HG02588 (cell line): ENCODE data around the gene UQCR11.

ENCODE experiments used
- ATAC-seq: cut with Tn5 transposase; IDR thresholded peaks from one replicate; pipeline ENCODE4 v1.9.1; 2021; ENCODE audit warnings: mild to moderate bottlenecking, moderate library complexity; ENCODE audit not compliant: unreplicated experiment

The UQCR11 gene

DNA sequence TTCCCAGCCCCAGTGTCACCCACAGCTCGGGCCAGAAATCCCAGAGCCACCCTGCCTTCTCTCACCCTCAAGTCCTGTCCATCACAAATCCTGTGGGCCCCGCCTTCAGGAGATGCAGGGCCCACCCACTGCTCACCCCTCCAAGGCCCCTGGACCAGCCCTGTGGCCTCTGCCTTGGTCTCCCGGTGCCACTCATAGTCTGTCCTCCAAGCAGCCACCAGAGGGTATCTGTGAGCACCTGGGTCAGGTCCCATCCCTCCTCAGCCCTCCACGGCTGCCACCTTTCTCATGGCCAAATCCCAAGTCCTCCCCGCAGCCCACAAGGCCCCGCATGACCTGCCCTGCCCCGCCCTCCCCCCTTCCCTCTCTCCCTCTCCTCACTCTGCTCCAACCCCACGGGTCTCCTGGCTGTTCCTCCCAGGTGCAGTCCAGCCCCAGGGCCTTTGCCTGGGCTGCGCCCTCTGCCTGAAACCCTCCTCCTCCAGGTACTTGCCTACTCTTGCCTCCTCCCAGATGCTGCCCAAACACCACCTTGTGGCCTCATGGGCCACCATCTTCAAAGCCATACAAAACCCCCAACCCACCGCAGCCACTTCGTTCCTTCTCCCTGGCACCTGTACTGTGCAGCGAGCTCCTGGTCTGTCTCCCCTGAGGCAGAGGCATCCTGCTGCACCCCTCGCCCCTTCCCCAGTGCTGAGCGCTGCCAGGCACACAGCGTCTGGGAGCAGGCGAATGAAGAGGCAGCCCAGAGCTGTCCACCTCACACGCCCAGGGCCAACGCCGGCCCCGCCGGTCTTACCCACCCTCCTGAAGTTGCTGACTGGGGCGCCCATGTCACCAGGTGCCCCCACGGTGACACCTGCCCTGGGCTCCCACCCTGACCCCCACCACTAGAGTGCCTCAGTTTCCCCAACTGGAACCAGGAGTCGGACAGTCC, 13.2 kb upstream of the UQCR11 start:
- ATAC-seq, result no peak

DNA sequence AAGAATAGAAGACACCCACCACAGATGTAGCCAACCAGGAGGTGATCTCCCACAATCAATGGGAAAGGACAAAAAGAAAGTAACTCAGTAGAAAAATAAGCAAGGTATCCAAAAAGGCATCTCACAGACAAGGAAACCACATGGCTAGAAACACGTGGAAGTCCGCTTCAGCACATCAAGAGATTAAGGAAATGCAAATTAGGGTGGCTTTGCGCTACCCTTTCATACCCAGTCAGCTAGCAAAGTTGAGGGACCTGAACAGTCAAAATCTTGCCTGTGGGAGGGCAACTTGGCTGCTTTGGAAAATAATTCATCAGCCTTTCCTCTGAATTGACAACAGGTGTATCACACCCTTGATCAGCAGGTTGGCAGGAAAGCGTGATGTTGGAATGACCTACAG, 11.6 kb upstream of the UQCR11 start:
- ATAC-seq, result no peak

DNA sequence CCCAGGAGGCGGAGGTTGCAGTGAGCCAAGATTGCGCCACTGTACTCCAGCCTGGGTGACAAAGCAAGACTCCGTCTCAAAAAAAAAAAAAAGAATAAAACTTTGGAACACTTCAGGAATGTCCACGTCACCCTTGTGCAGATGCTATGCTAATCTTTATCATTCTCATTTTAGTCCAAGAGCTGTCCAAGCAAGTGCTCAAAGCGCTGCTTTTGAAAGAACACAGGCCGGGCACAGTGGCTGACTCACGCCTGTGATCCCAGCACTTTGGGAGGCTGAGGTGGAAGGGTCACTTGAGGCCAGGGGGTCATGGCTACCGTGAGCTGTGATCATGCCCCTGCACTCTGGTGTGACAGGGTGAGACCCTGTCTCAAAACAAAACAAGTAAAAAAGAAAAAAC, 11.1 kb upstream of the UQCR11 start:
- no peak for ATAC-seq

DNA sequence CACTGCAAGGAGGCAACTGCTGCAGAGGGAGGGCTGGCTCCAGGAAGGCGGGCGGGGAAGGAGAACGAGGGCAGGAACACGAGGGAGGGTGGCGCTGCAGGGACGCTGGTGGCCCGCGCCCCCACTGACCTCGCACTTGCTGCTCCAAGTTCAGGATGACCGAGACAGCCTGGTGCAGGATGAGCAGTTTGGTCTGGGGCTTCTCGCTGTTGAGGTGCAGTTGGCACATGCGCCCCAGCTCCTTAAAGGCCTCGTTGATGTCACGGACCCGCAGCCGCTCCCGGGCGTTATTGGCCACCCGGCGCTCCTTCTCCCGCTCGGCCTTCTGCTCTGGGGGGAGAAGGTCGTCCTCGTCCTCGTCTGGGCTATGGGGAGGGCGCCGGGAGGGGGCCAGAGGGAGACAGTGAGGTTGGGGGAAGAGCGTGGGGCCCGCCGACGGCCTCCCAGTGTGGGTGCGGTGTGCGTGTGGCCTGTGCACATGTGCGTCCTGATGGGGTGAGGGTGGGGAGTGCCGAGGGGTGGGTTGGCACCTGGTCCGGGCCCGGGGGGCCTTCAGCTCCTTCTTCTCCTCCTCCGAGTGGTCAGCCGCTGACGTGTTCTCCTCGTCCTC, 10.0 kb upstream of the UQCR11 start:
- no peak for ATAC-seq

DNA sequence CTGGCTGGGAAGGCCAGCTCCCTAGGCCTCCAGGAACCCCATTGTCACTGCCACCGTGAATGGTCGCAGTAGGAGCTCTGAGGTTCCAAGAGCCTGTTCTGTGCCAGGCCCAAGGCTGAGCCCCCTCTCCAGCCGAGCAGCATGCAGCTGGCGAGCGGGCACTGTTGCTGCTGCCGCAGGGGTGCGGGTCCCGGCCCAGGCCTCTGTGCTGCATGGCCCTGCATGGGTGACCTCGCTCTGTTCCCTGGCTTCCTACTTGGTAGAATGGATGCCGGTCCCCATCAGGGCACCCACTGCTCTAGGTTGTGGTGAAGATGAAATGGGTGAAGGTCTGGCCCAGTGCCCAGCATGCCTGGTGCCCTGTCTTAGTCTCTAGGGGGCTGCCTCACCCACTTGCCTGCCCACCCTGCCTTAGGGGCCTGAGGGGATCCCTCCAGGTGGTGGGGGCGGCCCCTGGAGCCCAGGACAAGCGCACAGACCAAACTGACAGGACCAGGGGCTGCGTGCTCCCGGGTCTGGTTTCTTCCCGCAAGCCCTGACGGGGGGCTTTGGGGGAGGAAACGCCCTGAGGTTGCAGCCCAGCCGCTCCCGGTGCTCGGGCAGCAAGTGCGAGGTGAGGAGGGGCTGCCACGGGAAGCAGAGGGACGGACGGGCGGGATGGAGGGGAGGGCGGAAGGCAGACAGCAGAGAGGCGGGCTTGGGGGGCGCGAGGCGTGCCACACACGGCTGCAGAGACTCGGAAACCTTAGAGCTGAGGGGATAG, 8.7 kb upstream of the UQCR11 start:
- ATAC-seq, result no peak

DNA sequence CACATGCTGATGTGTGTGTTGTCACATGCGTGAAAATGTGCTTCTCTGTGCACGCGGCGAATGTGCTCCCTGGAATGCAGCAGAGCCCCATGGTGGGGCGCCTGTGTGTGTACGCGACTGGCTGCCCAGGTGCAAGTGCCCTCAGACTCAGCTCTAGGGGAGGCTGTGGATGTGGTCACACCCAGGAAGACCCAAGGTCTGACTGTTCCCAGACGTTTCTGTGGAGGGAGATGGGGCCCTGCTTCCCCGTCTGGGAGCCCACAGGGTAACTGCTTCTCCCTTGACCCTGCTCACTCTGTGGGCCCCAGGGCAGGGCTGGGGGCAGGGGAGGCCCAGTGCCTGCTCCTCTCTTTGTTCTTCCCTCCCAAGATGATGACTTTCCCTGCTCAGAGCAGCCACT, 7.9 kb upstream of the UQCR11 start:
- no peak for ATAC-seq

DNA sequence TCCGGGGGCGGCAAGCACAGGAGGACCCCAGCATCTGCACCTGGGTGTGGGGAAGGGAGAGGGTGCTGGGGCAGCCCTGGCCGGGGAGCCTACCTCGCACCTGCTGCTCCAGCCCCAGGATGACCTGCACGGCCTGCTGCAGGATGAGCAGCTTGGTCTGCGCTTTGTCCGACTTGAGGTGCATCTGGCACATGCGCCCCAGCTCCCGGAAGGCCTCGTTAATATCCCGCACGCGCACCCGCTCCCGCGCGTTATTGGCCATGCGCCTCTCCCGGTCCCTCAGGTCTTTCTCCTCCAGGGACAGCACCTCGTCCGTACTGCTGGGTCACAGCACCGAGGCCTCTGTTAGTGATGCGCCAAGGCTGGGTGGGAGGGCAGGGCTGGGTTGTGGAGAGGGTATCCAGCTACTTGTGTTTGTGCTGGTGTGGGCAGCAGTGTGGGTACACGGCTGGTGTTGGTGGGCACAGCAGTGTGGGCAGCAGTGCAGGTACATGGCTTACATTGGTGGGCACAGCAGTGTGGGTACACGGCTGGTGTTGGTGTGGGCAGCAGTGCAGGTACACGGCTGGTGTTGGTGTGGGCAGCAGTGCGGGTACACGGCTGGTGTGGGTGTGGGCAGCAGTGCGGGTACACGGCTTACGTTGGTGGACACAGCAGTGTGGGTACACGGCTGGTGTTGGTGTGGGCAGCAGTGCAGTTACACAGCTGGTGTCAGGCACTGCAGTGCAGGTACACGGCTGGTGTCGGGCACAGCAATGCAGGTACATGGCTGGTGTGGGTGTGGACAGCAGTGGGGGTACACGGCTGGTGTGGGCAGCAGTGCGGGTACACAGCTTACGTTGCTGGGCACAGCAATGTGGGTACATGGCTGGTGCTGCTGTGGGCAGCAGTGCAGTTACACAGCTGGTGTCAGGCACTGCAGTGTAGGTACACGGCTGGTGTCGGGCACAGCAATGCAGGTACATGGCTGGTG, 7.1 kb upstream of the UQCR11 start:
- no peak for ATAC-seq

DNA sequence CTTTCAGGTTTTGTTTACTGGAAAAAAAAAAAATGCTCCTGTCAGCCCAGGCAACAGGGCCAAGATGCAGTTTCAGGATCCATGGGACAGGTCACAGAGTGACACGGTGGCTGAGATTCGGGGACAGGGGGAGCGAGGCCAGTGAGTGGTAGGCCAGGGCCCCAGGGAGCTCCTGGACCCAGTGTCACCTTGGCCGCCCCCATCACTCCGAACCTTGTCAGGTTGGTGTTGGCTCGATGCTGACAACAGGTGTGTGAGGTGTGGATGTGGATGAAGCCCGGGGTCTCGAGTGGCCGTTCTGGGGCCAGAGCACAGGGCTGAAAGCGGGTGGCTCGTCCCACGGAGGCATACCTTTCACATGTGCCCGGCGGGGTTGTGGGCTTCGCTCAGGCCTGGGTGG, 6.1 kb upstream of the UQCR11 start:
- no peak for ATAC-seq

DNA sequence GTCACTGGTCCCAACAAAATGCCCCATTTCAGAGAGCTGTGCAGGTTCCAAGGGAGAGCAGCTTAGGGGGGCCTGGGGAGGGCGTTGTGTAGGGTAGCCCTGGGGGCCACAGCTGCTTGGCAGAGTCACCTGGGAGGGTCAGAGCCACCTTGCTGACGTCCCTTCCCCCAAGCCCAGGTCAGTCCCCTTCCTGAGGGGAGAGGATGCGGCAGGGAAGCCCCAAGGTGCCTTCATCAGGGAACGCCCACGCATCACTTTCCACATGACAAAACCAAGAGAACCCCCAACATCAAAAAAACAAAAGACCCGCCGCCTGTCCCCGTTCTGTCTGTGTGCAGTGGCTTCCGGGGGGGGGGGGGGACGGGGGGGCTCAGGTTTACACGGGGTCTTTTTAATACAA, 5.3 kb upstream of the UQCR11 start:
- ATAC-seq, result no peak

DNA sequence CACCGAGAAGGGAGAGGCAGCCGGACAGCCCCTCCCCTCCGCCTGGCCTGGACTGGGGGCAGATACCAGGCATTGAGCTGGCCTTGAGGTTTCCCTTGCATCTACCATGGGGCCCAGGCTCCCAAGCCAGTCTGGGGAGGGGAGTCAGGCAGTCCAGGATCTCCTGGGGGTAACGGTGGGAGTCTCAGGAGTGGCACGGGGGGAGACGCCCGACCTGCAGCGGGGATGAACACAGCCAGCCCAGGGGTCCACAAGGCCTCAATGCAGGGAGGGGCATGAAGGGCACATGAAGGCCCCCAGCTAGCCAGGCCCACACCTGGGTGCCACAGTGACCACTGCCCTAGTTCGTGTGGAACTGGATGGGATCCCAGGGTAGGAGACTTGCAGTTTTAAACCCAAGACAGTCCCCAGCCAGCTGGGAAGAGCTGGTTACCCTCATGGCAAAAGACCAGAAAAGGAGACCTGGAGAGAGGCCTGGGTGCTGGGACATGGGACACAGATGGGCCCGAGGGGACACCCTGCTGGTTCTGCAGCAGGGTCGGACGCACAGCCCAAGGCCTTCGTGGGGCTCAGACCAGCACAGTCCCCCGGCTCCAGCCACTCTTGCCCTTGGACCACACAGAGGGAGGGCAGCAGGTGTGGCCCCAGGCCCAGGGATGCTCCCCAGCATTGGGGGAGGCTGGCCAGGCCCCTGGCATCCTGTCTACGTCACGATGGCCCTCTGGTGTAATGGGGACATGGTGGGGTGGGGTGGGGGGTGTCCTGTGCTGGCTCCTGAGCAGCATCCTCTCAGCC, 4.6 kb upstream of the UQCR11 start:
- no peak for ATAC-seq

DNA sequence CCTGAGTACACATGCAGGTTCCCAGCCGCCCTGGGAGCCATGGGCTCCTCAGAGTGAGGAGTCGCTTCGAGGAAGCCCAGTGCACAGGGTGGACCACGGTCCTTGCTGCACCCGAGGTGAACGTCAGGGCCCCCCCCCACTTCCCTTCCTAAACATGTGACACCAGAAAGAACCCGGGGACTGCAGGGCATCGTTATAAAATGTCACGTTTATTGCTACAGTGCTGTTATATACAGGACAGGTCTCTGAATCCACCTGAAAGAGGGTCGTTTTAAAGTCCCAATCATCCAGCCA, 3.8 kb upstream of the UQCR11 start:
- ATAC-seq, result no peak

DNA sequence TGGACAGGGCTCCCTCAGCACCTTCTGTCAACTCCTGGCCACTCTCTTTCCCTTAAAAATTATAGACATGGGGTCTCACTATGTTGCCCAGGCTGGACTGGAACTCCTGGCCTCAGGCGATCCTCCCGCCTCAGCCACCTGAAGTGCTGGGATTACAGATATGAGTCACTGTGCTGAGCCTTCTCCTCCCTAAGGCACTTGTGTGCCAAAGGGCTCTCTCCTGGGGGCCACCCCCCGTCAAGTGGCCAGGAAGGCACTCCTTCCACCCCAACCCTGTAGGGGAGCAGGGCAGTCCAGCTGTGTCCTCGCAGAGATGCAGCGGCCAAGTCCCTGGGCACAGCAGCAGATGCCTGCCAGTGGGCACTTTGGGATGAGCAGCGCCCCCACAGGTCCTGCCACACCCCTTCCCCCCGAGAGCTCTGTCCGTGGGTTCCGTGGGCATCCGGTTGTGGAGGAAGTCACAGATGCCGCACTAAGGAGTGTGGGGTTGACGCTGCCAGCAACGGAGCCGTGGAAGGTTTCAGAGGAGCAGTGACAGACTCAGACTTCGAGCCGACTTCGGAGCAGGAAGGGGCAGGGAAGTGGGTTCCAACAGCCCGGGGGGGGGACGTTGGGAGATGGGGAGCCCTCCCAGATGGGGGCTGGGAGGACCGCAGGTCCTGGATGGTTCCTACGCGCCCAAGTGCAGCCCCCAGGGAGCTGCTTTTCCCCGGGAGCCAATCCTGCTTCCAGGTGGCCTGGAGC, 3.3 kb upstream of the UQCR11 start:
- ATAC-seq, result no peak

DNA sequence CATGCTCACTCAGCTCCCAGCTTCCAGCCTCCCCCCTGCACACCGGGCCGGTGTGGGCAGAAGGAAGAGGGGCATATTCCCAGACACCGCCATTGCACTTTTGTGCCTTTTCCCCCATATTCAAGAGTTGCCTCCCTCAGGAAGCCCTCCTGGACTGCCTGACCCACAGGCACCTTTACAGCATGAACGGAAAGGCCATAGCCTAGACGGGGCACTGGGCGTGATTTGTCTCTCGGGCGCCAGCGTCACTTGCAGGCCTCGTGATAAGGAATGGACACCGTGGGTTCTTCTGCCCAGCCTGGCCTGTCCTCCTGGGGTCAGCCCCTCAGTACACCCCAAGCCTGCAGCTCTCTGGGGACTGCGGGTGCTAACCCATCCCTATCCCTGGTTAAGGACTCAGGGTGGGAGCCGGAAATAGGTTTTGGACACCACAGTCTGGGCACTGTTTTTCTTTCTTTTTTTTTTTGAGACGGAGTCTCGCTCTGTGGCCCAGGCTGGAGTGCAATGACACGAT, 933 bp upstream of the UQCR11 start:
- ATAC-seq, result no peak

DNA sequence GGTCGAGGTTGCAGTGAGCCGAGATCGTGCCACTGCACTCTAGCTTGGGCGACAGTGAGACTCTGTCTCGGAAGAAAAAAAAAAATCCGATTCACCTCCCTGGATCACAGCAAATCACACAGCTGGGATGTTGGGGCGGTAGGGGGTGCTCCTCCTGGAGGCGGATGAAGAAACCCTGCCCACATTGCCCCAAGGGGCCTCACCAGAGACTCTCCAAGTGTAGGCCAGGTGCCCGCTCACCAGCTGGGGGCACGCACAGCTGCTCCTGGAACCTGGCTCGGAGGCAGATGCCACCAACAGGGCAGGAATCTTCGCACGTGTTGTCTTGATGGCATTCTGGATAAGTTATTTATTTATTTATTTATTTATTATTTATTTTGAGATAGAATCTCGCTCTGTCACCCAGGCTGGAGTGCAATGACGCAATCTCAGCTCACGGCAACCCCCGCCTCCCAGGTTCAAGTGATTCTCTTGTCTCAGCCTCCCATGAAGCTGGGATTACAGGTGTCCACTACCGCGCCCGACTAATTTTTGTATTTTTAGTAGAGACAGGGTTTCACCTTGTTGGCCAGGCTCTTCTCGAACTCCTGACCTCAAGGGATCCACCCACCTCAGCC, 3.1 kb downstream of the UQCR11 start:
- no peak for ATAC-seq

DNA sequence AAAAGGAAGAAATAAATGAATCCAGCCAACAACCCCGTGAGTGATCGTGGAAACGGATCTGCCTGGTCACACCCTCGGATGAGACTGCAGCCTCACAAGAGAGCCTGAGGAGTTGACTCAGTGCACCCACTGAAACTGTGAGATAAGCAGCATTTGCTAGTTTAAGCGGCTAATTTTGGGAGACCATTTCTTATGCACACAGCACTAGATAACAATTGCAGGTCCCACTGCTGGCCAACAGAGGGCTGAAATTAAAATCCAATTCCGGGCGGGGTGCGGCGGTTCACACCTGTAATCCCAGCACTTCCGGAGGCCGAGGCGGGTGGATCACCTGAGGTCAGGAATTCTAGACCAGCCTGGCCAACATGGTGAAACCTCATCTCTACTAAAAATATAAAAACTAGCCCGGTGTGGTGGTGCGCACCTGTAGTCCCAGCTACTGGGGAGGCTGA, 3.6 kb downstream of the UQCR11 start:
- no peak for ATAC-seq

DNA sequence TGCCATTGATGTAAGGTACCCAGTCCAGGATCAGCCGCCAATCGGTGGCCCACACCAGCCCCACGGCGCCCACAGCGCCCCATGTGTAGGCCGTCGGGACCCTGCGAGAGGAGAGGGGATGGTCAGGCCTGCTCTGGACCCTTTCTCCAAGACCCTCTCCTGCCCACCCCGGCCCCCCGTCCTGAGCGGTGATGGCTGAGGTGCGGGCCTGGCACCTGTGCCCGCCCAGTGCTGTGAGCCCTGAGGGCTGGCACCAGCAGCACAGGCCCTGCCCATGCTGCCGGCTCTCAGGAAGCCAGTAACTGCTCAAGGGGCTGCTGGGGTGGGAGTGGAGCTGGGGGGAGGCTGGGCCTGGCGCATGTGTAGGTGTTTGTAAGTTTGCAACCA, 5.8 kb downstream of the UQCR11 start:
- ATAC-seq, result no peak

DNA sequence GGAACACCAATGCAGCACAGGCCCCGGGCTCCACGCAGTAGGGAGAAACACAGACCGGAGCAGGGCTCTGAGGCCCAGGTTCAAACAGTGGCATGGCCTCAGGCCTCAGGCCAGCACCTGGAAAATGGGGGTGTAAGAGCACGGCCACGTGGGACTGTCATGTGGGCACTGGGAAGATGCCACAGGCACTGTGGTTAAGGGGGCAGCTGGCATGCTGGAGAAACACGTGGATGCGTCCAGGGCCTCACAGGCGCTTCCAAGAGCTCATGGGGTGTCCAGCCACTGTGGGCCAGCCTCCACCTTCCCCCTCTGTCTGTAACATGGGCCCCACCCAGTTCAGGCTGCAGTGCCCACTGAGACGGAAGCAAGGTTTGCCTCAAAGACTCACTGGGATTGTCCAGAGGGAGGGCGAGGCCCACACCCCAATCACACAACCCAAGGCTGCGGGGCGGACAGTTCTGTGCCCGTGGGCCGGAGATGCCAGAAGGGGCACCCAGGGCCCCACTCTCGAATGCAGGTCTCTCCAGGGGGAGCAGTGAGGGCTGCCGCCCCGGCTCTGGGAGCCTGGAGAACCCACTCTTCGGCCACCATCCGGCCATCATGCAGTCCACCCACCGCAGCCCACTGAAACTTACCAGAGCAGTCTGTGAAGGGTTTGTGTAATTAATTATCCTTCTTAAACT, 6.3 kb downstream of the UQCR11 start:
- no peak for ATAC-seq

DNA sequence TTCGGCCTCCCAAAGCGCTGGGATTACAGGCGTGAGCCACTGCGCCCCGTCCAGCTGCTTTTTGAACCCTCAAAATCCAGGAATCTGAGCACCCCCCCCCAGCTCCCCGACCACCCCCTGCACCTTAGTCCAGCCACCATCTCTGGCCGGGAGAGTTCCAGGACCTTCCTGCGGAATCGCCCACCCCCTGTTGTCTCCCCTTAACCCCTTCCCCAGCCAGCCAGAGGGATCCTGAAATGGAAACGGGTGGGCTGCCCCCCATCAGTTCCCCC, 11.8 kb downstream of the UQCR11 start:
- ATAC-seq, result no peak
